Gastroesophageal sphincter (tissue), 4 donors: ENCODE results near the gene GPSM3. TPM values are rescaled to one million over a fixed set of nuclear protein-coding genes. Genes with fewer than 3 reads are reported as not detected.

Source experiments
- ATAC-seq: fragments of 150-250 bp; one replicate; pipeline ENCODE4 v1.9.1; 2016; ENCODE audit warnings: mild to moderate bottlenecking, moderate library complexity
- H3K27ac ChIP-seq, 4 donors: fragments of 200-600 bp; sonication (generic) in 3 of 4; 1 replicate in 3 of 4; 2 replicates in 1 of 4; pipeline ENCODE4 v1.5.1; 2016 to 2019
- H3K27me3 ChIP-seq: fragments of 200-600 bp; sonication (generic); one replicate; pipeline ENCODE4 v1.5.1; 2019
- H3K36me3 ChIP-seq, 2 donors: fragments of 200-600 bp; sonication (generic); one replicate each; pipeline ENCODE4 v1.5.1; 2019; ENCODE audit warnings: control low read depth in 1 of 2
- H3K4me1 ChIP-seq, 3 donors: fragments of 200-600 bp; sonication (generic); 1 replicate in 2 of 3; 2 replicates in 1 of 3; pipeline ENCODE4 v1.5.1; 2016 to 2019; ENCODE audit warnings: control low read depth in 2 of 3
- H3K4me3 ChIP-seq, 2 donors: fragments of 200-600 bp; sonication (generic); one replicate each; pipeline ENCODE4 v1.5.1; 2019; ENCODE audit warnings: mild to moderate bottlenecking in 1 of 2, moderate library complexity in 1 of 2
- H3K9me3 ChIP-seq, 3 donors: fragments of 200-600 bp; sonication (generic); one replicate each; pipeline ENCODE4 v1.5.1; 2017 to 2019; ENCODE audit warnings: control low read depth in 2 of 3
- EP300 ChIP-seq: sonication (generic); formaldehyde crosslinking; IDR thresholded peaks from one replicate; pipeline ENCODE4 v1.6.1; 2017; ENCODE audit warnings: antibody characterized with exemption, mild to moderate bottlenecking
- POLR2A ChIP-seq, 2 donors: fragments of 450-650 bp; IDR thresholded peaks; one replicate each; pipeline ENCODE4 v1.6.1; 2017; ENCODE audit warnings: antibody characterized with exemption in 2 of 2, mild to moderate bottlenecking in 2 of 2, moderate library complexity in 1 of 2
- POLR2AphosphoS5 ChIP-seq: sonication (generic); formaldehyde crosslinking; IDR thresholded peaks from one replicate; pipeline ENCODE4 v1.6.1; 2017; ENCODE audit warnings: antibody characterized with exemption
- WGBS, 2 donors: methylation state at CpG; one replicate each; pipeline ENCODE4 v1.1.5; 2018; ENCODE audit warnings: low coverage in 1 of 2; 5-methylcytosine and 5-hydroxymethylcytosine counted together
- total RNA-seq, 4 donors: library from RNA; depleted of rRNA; stranded (reverse); fragments of >200 nt; gene quantifications; one replicate each; pipeline ENCODE4 v1.1.0, GENCODE V29; 2016
- TF ChIP-seq, protein P1 (sequence below), 4 experiments: fragments of 200-600 bp in 2 of 4; fragments of 450-650 bp in 2 of 4; sonication (generic) in 1 of 4; IDR thresholded peaks; one replicate each; pipeline ENCODE4 v1.5.1; 2017 to 2019; ENCODE audit warnings: antibody characterized with exemption in 4 of 4, mild to moderate bottlenecking in 2 of 4, moderate library complexity in 2 of 4

The GPSM3 gene
- total RNA-seq, 4 donors from 2014 or later: 0.93 to 16.3 (median 9.0) TPM

DNA sequence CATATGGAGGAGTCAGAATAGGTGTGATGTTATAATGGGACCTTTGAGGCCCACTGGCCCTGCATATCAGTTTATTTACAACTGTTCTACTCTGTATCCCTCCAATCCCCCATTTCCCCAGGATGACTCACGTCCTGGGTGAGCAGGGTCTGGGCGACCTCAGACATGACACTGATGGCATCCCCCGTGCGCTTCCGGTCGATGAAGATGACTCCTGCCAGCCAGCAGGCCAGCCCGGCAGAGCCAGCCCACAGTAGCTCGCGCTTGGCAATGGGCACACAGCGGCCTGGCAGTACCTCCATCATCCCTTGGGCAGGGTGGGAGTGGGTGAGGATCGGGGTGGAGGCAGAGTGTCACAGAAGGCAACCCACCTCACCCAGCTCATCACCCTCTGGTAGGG lies 22.1 kb downstream of the GPSM3 start:
- no peak for TF ChIP-seq POLR2A (IDR thresholded peaks at IDR 0.05)
- no peak for TF ChIP-seq POLR2AphosphoS5
- Histone ChIP-seq H3K9me3 (no peaks in the 10 kb centered on the region), H3K27me3 (no peaks in the 10 kb centered on the region), H3K4me3 (no peak overlapping the region), H3K27ac (peak overlapping the region in 1 of 4 donors; percentile 74), H3K4me1 (peaks cover 0 to 37% (median 7%) of the 10 kb centered on the region in 3 donors), H3K36me3 (peaks cover 0 to 61% of the 10 kb centered on the region in 2 donors)
- no peak for ATAC-seq
- WGBS, 2 donors: 80 to 100% methylated on average over 2 to 4 of the region's 11 CpGs

DNA sequence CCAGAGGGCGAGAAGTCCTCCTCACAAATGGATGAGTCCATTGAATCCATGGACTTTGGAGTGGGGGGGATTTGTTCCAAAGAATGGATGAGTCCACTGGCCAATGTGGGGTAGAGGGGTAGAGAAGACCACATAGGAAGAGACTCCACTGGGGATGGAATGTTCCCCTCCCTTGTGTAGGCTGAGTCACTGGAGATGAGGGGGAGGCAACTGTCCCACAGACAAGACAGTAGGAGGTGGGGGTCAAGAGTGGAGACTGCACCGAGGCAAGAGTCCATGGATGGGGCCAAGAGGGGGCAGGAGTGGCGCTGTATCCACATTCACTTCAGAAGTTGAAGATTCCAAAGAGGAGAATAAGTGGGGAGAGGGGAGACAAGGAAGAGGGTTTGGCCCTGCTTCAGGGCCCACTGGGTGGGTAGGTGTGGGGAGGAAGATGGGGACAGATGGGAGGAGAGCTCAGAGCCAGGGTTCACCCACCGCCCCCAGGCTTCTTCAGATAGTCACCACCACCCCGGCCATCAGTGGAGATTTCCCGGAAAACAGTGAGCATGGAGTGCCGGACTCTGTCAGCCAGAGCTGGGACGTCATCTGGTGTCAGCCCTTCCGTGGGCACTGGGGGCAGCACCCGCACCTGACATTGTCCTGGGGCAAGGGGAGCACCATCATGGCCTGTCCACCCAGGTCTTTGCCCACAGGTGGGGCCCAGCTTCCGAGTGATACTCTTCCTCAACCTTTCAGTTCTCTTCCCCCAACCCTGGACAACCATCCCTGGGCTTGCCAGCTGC lies 23.4 kb downstream of the GPSM3 start:
- ATAC-seq: no peak
- WGBS, 2 donors: 59 to 64% methylated on average over 3 to 4 of the region's 11 CpGs
- peaks cover 0 to 74% of the 10 kb centered on the region in 2 donors for H3K36me3 ChIP-seq
- no peak for TF ChIP-seq POLR2A (IDR thresholded peaks at IDR 0.05)
- TF ChIP-seq, protein P1, sequence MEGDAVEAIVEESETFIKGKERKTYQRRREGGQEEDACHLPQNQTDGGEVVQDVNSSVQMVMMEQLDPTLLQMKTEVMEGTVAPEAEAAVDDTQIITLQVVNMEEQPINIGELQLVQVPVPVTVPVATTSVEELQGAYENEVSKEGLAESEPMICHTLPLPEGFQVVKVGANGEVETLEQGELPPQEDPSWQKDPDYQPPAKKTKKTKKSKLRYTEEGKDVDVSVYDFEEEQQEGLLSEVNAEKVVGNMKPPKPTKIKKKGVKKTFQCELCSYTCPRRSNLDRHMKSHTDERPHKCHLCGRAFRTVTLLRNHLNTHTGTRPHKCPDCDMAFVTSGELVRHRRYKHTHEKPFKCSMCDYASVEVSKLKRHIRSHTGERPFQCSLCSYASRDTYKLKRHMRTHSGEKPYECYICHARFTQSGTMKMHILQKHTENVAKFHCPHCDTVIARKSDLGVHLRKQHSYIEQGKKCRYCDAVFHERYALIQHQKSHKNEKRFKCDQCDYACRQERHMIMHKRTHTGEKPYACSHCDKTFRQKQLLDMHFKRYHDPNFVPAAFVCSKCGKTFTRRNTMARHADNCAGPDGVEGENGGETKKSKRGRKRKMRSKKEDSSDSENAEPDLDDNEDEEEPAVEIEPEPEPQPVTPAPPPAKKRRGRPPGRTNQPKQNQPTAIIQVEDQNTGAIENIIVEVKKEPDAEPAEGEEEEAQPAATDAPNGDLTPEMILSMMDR (IDR thresholded peaks at IDR 0.05): no peak
- TF ChIP-seq EP300: no peak
- TF ChIP-seq POLR2AphosphoS5: no peak
- no peaks in the 10 kb centered on the region for H3K27me3 ChIP-seq
- H3K4me1 ChIP-seq: peaks cover 0 to 24% (median 0%) of the 10 kb centered on the region in 3 donors
- H3K27ac ChIP-seq: peak overlapping the region in 3 of 4 donors; percentile 16 to 74 (median 35)
- H3K9me3 ChIP-seq: no peaks in the 10 kb centered on the region
- no peak overlapping the region for H3K4me3 ChIP-seq

DNA sequence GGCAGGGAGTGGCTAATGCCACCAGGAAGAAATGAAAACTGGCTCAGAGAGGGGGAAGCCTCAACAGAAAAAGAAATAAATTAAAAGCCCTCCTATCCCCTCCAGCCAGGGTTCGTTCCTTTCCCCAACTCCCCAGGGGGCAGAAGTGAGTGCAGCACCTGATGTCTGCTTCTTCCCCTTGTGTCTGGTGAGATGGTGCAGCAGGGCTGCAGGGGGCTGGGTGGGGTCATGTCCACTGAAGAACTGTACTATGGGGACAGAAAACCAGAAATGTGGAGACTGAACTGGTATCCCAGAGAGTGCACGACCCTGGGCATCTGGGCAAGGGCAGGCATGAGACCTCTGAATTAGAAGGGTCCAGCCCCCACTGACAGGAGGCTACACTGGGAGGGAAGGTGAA lies 24.1 kb downstream of the GPSM3 start:
- no peak for ATAC-seq
- WGBS, 2 donors: 61 to 67% methylated on average over 1 to 2 of the region's 2 CpGs
- Histone ChIP-seq H3K36me3 (peaks cover 0 to 80% of the 10 kb centered on the region in 2 donors), H3K27me3 (no peaks in the 10 kb centered on the region), H3K27ac (peak overlapping the region in 3 of 4 donors; percentile 16 to 74 (median 35)), H3K9me3 (no peaks in the 10 kb centered on the region), H3K4me1 (peaks cover 0 to 22% (median 0%) of the 10 kb centered on the region in 3 donors), H3K4me3 (no peak overlapping the region)
- TF ChIP-seq POLR2AphosphoS5 (no peak), POLR2A (IDR thresholded peaks at IDR 0.05) (no peak), EP300 (no peak)
- TF ChIP-seq, protein P1 (IDR thresholded peaks at IDR 0.05): no peak

DNA sequence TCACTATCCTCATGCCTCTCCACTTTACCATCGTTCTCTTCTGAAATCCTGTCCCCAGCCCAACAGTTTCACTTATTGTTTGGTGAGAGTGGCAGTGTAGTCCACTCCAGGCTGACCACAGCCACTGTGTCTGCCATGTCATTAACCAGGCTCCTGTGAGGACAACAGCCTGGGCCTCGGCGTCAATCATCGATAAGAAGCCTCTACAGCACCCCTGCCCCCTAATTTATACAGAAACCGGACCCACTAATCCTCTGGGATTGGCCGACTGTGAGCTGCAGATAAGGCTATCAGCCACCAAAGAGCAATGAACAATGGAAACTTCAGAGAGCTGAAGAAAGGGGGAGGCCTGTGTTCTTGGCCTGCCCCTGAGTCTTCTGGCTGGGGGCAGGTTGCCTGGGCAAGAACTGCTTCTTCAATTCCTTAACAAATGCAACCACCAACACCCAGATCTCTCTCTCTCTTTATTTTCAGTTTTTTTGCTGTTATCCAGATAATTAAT lies 24.6 kb downstream of the GPSM3 start:
- Histone ChIP-seq H3K36me3 (peaks cover 0 to 86% of the 10 kb centered on the region in 2 donors), H3K27ac (peak overlapping the region in 2 of 4 donors; percentile 35 to 74)

DNA sequence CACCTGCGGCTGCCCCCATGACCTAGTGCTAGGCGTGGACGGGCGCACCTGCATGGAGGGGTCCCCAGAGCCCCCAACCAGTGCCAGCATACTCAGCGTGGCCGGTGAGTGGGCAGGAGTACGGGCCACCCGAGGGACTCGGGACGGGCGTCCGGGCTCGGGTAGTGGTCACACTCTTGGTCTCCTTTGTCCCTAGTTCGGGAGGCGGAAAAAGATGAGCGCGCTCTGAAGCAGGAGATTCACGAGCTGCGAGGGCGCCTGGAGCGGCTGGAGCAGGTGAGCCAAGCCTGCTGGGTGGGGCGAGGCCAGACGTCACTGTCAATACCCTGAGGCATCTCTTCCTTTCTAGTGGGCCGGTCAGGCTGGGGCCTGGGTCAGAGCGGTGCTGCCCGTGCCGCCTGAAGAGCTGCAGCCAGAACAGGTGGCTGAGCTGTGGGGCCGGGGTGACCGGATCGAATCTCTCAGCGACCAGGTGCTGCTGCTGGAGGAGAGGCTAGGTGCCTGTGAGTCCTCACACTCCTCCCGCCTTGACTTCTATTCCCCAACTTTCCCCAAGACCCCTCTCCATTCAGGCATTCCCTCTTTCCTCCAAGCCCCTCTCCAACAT lies 25.2 kb downstream of the GPSM3 start:
- Histone ChIP-seq H3K9me3 (no peaks in the 10 kb centered on the region), H3K36me3 (peaks cover 0 to 91% of the 10 kb centered on the region in 2 donors), H3K27ac (peak overlapping the region in 3 of 4 donors; percentile 22 to 74 (median 35)), H3K4me3 (no peak overlapping the region), H3K4me1 (peaks cover 0 to 19% (median 0%) of the 10 kb centered on the region in 3 donors), H3K27me3 (no peaks in the 10 kb centered on the region)
- ATAC-seq: no peak
- TF ChIP-seq POLR2A (IDR thresholded peaks at IDR 0.05) (no peak), POLR2AphosphoS5 (no peak), EP300 (no peak)
- TF ChIP-seq, protein P1 (IDR thresholded peaks at IDR 0.05): no peak
- WGBS, 2 donors: 66 to 88% methylated on average over 1 to 7 of the region's 32 CpGs

More for the DNA sequence above, 24.6 kb downstream of the GPSM3 start:
- no peak overlapping the region for H3K4me3 ChIP-seq
- H3K4me1 ChIP-seq: peaks cover 0 to 22% (median 0%) of the 10 kb centered on the region in 3 donors
- no peaks in the 10 kb centered on the region for H3K9me3 ChIP-seq
- 62 to 83% methylated on average over 1 to 4 of the region's 6 CpGs for whole genome bisulfite sequencing, 2 donors
- ATAC-seq: no peak
- TF ChIP-seq, protein P1 (IDR thresholded peaks at IDR 0.05): no peak
- H3K27me3 ChIP-seq: no peaks in the 10 kb centered on the region
